Astrocyte (in vitro differentiated cells and primary cell): ENCODE data around the gene ANKRD9.

Experiments
- EZH2 ChIP-seq: IDR thresholded peaks from 2 replicates; pipeline ENCODE4 v1.6.1; 2012; ENCODE audit warnings: mild to moderate bottlenecking, low read length, inconsistent platforms; ENCODE audit not compliant: insufficient read depth
- TF ChIP-seq, protein P1 (sequence below): IDR thresholded peaks from 2 replicates; pipeline ENCODE4 v1.5.1; 2011; ENCODE audit warnings: low read depth, mild to moderate bottlenecking, inconsistent platforms, low read length, moderate library complexity; ENCODE audit not compliant: insufficient read depth

DNA sequence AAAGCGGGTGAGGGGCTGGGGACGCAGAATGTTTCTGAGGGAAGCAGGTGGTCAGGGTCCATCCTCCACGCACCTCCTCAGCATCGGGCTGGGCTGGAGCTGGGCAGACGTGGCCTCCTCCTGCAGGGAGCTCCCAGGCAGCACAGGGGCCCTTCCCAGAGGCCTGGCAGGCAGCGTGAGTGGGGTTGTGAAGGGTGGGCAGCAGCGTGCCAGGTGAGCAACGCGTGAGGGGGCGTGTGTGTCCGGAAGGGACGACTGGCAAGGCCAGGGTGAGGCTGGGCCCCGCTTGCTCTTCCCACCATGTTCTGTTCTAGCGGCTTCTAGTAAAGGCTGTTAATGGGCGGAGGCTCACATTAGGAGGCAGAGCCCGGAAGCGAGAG is 17.1 kb downstream of the ANKRD9 start:
- TF ChIP-seq, protein P1, sequence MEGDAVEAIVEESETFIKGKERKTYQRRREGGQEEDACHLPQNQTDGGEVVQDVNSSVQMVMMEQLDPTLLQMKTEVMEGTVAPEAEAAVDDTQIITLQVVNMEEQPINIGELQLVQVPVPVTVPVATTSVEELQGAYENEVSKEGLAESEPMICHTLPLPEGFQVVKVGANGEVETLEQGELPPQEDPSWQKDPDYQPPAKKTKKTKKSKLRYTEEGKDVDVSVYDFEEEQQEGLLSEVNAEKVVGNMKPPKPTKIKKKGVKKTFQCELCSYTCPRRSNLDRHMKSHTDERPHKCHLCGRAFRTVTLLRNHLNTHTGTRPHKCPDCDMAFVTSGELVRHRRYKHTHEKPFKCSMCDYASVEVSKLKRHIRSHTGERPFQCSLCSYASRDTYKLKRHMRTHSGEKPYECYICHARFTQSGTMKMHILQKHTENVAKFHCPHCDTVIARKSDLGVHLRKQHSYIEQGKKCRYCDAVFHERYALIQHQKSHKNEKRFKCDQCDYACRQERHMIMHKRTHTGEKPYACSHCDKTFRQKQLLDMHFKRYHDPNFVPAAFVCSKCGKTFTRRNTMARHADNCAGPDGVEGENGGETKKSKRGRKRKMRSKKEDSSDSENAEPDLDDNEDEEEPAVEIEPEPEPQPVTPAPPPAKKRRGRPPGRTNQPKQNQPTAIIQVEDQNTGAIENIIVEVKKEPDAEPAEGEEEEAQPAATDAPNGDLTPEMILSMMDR = no peak
- no peak for TF ChIP-seq EZH2
